Muscle of leg (tissue), 11 donors: Measurements from ENCODE around the gene CTSZ. TPM values are rescaled to one million over a fixed set of nuclear protein-coding genes. Genes with fewer than 3 reads are reported as not detected.

ENCODE experiments used
- DNase-seq: peaks from one replicate; pipeline ENCODE4 v3.0.0; 2013
- H3K27ac ChIP-seq: one replicate; pipeline ENCODE4 v1.5.1; 2013; ENCODE audit warnings: mild to moderate bottlenecking, low read length, control low read depth
- H3K27me3 ChIP-seq: one replicate; pipeline ENCODE4 v1.6.1; 2013; ENCODE audit warnings: low read length; ENCODE audit not compliant: control insufficient read depth, insufficient read depth
- H3K36me3 ChIP-seq: one replicate; pipeline ENCODE4 v1.6.1; 2013; ENCODE audit warnings: low read length; ENCODE audit not compliant: control insufficient read depth, insufficient read depth
- H3K4me1 ChIP-seq: one replicate; pipeline ENCODE4 v1.6.1; 2013; ENCODE audit warnings: low read length; ENCODE audit not compliant: control insufficient read depth, insufficient read depth
- H3K4me3 ChIP-seq: one replicate; pipeline ENCODE4 v1.5.1; 2013; ENCODE audit warnings: low read length, control low read depth
- H3K9me3 ChIP-seq: replicated peaks from 2 replicates; pipeline ENCODE4 v1.6.1; 2013; ENCODE audit warnings: low read depth, low read length; ENCODE audit not compliant: control insufficient read depth
- WGBS: methylation state at CpG from one replicate; pipeline ENCODE4 v1.1.5; 2013; ENCODE audit warnings: missing lambda C conversion rate; ENCODE audit not compliant: insufficient coverage; 5-methylcytosine and 5-hydroxymethylcytosine counted together
- polyA plus RNA-seq, 8 donors: library from polyadenylated mRNA; unstranded; fragments of 120-200 nt; gene quantifications; one replicate each; pipeline versions ENCODE4 v1.2.1 to v1.2.3, GENCODE V29; 2013; ENCODE audit warnings: inconsistent platforms in 1 of 8, low replicate concordance in 1 of 8; ENCODE audit not compliant: insufficient read length in 8 of 8, insufficient read depth in 1 of 8
- total RNA-seq: library from RNA; stranded (reverse); fragments of 120-200 nt; gene quantifications from one replicate; pipeline ENCODE4 v1.2.4, GENCODE V29; 2013

CTSZ gene
- total and polyA plus RNA-seq, 9 donors = 48.1 to 99.4 (median 78.5) TPM

DNA sequence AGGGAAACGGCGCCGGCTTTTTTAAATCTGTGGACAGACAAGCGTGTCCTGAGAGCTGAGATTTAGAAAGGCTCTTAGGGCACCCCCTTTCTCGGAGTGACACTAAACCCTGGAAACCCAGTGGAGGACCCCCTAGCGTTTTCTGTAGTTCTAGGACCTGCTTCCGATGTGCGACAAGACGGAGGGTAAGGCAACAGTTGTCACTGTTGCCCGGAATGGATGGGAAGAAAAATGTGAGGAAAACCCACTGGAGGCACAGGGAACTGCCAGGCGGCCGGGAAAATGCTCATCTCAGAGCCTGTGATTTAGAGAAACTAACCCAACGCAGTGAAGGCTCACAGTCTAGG lies 25.6 kb upstream of the CTSZ start:
- no peaks in the 10 kb centered on the region for H3K27me3 ChIP-seq
- H3K9me3 ChIP-seq = no peaks in the 10 kb centered on the region
- H3K27ac ChIP-seq = peak overlapping the region; percentile 90
- DNase-seq = no peak
- WGBS = under 1% methylated on average over 10 of the region's 13 CpGs
- peaks cover 14% of the 10 kb centered on the region for H3K4me1 ChIP-seq
- peak overlapping the region; percentile 79 for H3K4me3 ChIP-seq
- H3K36me3 ChIP-seq = peaks cover 34% of the 10 kb centered on the region

DNA sequence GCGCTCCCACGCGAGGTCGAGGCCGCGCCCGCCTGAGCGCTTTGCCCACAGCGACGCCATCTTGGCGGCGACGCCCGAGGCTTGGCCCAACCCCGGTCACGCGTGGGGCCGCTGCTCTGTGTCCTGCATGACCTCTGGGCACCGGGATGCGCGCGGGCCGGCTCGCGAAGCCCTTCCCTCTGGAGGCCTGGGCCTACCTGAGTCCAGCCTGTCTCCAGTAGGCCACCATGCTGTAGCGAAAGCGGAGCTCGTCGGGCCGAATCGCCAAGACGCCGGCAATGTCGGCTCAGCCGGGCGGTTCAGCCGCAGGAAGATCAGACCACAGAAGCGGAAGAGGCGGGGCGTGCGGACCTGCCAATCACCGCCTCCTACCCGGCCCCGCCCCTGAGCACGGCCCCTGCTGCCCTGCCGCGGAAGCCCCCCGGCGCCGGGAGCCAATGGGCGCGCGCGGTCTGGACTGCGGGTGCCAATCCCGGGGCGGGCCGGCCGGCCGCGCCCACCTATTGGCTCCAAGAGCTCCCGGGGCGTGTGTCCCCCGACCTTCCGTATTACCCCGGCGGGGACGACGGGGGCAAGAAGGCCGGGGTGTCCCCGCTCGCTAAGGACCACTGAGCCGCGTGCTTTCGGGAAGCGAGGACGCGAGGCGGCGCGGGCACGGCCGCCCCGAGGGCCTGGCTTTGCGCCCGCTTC lies 25.1 kb upstream of the CTSZ start, which contains the start of gene ATP5F1E:
ATP5F1E (minus strand) TSS at position 313 of the 690 bp plus-strand sequence; CDS start at position 229, 84 bp downstream.
- WGBS = under 1% methylated on average over 86 of the region's 86 CpGs
- no peaks in the 10 kb centered on the region for H3K27me3 ChIP-seq
- H3K9me3 ChIP-seq = no peaks in the 10 kb centered on the region
- H3K27ac ChIP-seq = peak within 1 kb of the TSS; percentile 90
- peaks cover 33% of the 10 kb centered on the region for H3K36me3 ChIP-seq
- peaks cover 14% of the 10 kb centered on the region for H3K4me1 ChIP-seq
- peak within 1 kb of the TSS; percentile 87 for H3K4me3 ChIP-seq
- DNase-seq = peak; percentile 98

DNA sequence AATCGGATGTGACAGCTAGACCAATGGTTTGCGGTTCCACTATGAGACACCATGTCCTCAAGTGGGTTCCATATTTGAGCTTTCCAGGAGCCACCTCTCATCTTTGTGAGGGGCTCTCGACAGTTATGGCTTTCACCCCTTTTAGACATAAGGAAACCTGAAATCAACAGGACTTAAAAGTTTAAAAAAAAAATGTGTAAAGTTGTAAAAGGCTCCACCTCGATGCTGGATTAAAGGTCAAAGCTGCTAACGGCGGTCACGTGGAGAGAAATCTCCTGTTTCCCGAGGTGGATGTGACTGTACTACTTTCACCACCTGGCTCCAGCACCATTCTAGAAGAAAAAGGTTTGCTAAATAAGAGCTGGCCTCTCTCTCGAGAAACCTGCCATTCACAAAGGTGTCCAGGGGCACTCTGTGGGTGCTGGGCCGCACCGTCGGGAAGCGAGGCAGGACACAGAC lies 24.5 kb upstream of the CTSZ start:
- no peak for DNase-seq
- H3K9me3 ChIP-seq = no peaks in the 10 kb centered on the region
- H3K4me1 ChIP-seq = peaks cover 14% of the 10 kb centered on the region
- H3K4me3 ChIP-seq = peak overlapping the region; percentile 87
- H3K27me3 ChIP-seq = no peaks in the 10 kb centered on the region
- WGBS = 19% methylated on average over 7 of the region's 13 CpGs
- peak overlapping the region; percentile 86 for H3K27ac ChIP-seq
- H3K36me3 ChIP-seq = peaks cover 32% of the 10 kb centered on the region

DNA sequence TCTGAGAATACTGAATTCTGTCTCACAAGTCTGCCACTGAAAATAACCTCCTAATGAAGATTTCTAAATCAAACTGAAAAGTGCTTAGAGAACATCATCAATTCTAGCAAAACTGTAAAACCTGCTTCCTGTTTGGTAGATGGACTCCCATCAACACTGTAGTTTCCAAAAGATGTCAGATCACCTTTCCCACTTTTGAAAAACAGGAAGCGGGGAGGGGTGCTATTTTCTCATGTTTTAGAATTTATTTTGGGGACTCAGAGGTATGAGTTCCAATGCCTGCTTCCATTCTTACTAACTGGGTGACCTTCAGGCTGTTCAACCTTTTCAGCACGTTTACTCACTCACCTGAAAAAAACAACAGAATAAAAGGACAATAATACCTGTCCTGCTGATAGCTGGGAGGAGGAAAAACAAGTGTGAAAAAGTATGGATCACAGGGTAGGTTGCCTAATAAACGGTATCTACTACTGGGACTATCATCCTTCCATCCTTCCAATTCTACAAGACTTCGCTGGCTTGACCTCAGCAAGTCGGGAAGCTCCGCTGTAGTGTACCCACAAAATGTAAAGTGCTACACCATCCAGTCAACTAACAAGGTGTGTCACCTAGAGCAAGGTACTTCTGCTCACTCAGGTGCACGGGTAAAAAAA lies 24.0 kb upstream of the CTSZ start:
- 81% methylated on average over 4 of the region's 7 CpGs for WGBS
- H3K27ac ChIP-seq = no peak overlapping the region

DNA sequence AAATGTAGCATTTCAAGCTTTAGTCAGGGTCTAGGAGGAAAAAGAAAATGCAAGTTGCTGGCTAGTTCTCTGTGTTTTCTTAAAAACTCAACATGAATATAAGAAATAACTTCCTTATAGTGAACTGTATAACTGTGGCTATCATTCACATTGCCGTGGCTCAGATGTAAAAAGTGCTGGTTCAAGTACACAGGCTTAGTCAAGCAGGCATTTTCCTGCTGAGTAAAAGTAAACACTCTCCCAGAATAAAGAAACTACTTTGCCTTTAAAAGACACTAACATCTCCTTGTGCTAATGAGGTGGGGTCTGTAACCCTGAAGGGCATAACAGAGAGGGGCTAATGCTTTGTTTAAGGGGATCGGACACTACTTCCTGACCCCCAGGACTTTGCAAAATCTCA lies 21.8 kb upstream of the CTSZ start:
- Histone ChIP-seq H3K9me3 (no peaks in the 10 kb centered on the region), H3K4me1 (peaks cover 14% of the 10 kb centered on the region), H3K4me3 (no peak overlapping the region), H3K36me3 (peaks cover 35% of the 10 kb centered on the region), H3K27ac (no peak overlapping the region), H3K27me3 (no peaks in the 10 kb centered on the region)
- WGBS = no CpG with 5 or more reads among the region's 2 CpGs
- DNase-seq = no peak

More for the DNA sequence above, 24.0 kb upstream of the CTSZ start:
- peaks cover 29% of the 10 kb centered on the region for H3K36me3 ChIP-seq
- no peak for DNase-seq
- peak overlapping the region; percentile 87 for H3K4me3 ChIP-seq
- H3K27me3 ChIP-seq = no peaks in the 10 kb centered on the region
- peaks cover 14% of the 10 kb centered on the region for H3K4me1 ChIP-seq
- H3K9me3 ChIP-seq = no peaks in the 10 kb centered on the region

DNA sequence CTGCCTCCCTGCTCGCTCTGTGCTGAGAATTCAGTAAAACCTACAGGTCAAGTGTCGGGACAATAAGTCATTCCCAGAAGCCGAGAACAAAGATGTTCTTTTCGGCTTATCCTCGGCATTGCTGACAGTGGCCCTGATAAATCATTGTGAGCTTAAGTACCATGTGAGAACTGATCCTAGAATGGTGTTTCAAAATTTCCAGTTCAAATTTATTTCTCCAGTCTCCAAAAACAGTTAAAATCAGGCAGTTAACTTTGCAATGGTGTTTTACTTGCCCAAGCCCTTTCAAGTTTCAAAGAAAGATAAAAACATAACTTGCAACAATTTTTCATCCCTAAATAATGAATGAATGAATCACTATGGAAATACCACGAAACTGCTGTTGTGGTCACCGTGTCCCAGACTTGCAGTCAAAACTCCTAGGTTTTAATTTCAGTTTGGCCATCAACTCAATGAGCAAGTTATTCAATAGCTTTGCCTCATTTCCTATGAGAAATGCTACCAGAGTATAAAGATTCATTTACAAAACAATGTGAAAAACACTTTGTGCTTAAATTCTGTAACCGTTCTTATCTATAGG lies 20.8 kb upstream of the CTSZ start:
- Histone ChIP-seq H3K9me3 (no peaks in the 10 kb centered on the region), H3K4me3 (no peak overlapping the region), H3K27me3 (no peaks in the 10 kb centered on the region), H3K4me1 (peaks cover 13% of the 10 kb centered on the region), H3K36me3 (peaks cover 41% of the 10 kb centered on the region), H3K27ac (no peak overlapping the region)
- WGBS = 41% methylated on average over 5 of the region's 8 CpGs
- DNase-seq = no peak

DNA sequence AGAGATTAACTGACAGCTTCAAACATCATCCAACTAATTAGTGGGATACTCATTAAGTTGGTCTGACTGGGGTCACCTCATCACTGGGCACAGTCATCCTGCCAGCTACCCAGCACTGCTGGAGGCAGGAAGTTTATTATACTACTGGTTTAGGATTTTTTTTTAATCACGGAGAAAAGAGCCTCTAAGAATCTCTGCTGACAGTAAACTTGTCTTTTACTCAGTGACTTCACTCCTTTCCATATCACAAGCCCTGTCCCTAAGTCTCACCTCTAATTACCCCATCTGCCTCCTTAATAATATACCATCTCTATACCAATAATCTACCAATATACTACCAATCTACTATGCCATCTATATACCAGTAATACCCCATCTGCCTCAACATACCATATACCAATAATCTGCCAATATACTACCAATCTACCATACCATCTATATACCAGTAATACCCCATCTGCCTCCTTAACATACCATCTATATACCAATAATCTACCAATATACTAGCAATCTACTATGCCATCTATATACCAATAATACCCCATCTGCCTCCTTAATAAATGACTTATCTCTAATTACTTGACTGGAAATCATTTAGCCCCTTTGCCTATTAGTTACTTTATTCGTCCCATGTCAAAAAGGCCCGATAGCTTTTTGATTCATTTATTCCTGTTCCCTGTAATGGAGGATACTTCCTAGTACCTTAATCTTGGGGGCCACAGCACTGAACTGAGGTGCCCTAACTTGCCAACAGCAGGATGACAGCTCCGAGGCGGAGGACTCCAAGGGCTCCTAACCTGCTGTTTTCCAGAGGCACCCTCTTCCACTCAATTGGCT lies 20.1 kb upstream of the CTSZ start:
- H3K4me3 ChIP-seq = no peak overlapping the region
- peaks cover 44% of the 10 kb centered on the region for H3K36me3 ChIP-seq
- no peaks in the 10 kb centered on the region for H3K9me3 ChIP-seq
- WGBS = 76% methylated on average over 3 of the region's 5 CpGs
- peaks cover 10% of the 10 kb centered on the region for H3K4me1 ChIP-seq
- no peak overlapping the region for H3K27ac ChIP-seq
- no peak for DNase-seq
- H3K27me3 ChIP-seq = no peaks in the 10 kb centered on the region

DNA sequence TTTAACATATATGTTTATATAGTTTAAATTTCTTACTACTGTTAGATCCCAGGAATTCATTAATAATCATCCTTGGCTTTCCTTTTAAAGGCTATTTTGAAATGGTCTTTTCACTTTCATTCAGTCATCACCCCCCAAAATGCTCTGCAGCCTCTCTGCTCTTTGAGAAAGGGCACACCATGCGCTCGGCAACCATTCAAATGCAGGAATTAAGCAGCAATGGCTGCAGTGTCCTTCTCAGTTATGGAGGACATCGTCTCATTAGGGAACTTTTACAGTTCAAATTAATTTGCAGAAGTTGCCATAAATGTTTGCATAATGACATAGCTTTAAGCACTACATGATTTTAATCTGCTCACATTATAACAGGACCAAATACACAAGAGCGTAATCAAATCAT lies 18.5 kb upstream of the CTSZ start:
- H3K4me1 ChIP-seq = peaks cover 2% of the 10 kb centered on the region

DNA sequence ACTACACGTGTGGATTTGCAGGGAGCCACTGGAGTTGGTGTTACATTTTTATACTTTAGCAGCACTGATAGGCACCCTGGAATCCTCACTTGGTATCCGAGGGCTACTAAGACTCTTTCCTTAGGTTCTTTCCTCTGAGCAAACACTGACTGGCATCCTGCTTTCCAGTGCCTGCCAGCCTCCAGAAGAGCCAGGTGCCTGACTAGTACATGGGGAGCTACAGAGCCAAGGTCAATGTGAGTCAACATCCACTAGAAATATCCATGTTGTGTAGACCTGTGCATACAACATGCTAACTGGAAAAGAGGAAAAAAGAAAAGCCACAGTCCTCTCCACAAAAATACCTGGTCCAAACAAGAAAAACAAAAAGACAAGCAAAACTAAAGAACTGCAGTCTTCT lies 18.0 kb upstream of the CTSZ start:
- no peak for DNase-seq
- 60% methylated on average over 1 of the region's 2 CpGs for WGBS

More for the DNA sequence above, 18.5 kb upstream of the CTSZ start:
- Histone ChIP-seq H3K36me3 (peaks cover 42% of the 10 kb centered on the region), H3K9me3 (no peaks in the 10 kb centered on the region), H3K4me3 (no peak overlapping the region), H3K27ac (no peak overlapping the region), H3K27me3 (no peaks in the 10 kb centered on the region)
- no peak for DNase-seq
- 100% methylated on average over 1 of the region's 4 CpGs for WGBS

More for the DNA sequence above, 18.0 kb upstream of the CTSZ start:
- Histone ChIP-seq H3K9me3 (no peaks in the 10 kb centered on the region), H3K27me3 (no peaks in the 10 kb centered on the region), H3K4me3 (no peak overlapping the region), H3K4me1 (peaks cover 2% of the 10 kb centered on the region), H3K27ac (no peak overlapping the region), H3K36me3 (peaks cover 42% of the 10 kb centered on the region)
